ENCODE data around the gene GMPR2.
"Not testable (repeated sequence)": the region's sequence is repeated elsewhere in the genome, so short reads cannot be mapped to it uniquely, and the experiment has no call there.

GMPR2 gene

GRCh38 chr14:24232645-24233537 is at the start of gene GMPR2:
TSS of gene GMPR2 (plus strand) at chr14:24232929. CDS start at chr14:24233254, 325 bp downstream.
- DNase-seq: peak; percentile 92

GRCh38 chr14:24183014-24183481 is 49.7 kb upstream of the GMPR2 start:
- no peak for DNase-seq

- DNase-seq: no peak
Measured at GRCh38 chr14:24184104-24184970, 48.4 kb upstream of the GMPR2 start.

- no peak for DNase-seq
Measured at GRCh38 chr14:24185026-24185425, 47.7 kb upstream of the GMPR2 start.

GRCh38 chr14:24185741-24186140 is 47.0 kb upstream of the GMPR2 start:
- DNase-seq: no peak

- no peak for DNase-seq
Measured at GRCh38 chr14:24186831-24187538, 45.7 kb upstream of the GMPR2 start.

- DNase-seq: no peak
Measured at GRCh38 chr14:24187539-24187915, 45.2 kb upstream of the GMPR2 start.

- DNase-seq: peak; percentile 99
Measured at GRCh38 chr14:24188251-24189058, 44.3 kb upstream of the GMPR2 start, which contains the start of gene IPO4. TSS of gene IPO4 (minus strand) at chr14:24188816. CDS start at chr14:24188787, 29 bp downstream.

- DNase-seq: no peak
Measured at GRCh38 chr14:24189059-24189375, 43.7 kb upstream of the GMPR2 start.

GRCh38 chr14:24189460-24189859 is 43.3 kb upstream of the GMPR2 start:
- DNase-seq: no peak

GRCh38 chr14:24190416-24190815 is 42.3 kb upstream of the GMPR2 start:
- no peak for DNase-seq

- no peak for DNase-seq
Measured at GRCh38 chr14:24192933-24193332, 39.8 kb upstream of the GMPR2 start.

- no peak for DNase-seq
Measured at GRCh38 chr14:24194186-24194872, 38.4 kb upstream of the GMPR2 start.

GRCh38 chr14:24194873-24195185 is 37.9 kb upstream of the GMPR2 start:
- no peak for DNase-seq

GRCh38 chr14:24195186-24196070 is 37.3 kb upstream of the GMPR2 start, which contains the start of gene TM9SF1:
TSS of gene TM9SF1 (minus strand) at chr14:24195441. CDS start at chr14:24195019, 422 bp downstream.
- DNase-seq: peak; percentile 82 to 88

GRCh38 chr14:24196071-24197055 is 36.4 kb upstream of the GMPR2 start:
- DNase-seq: peak; percentile 12 to 25

- DNase-seq: no peak
Measured at GRCh38 chr14:24197056-24197450, 35.7 kb upstream of the GMPR2 start.

GRCh38 chr14:24198814-24199524 is 33.8 kb upstream of the GMPR2 start:
- DNase-seq: no peak

- not testable (repeated sequence) for DNase-seq
Measured at GRCh38 chr14:24202538-24202937, 30.2 kb upstream of the GMPR2 start.
